HepG2 (cell line): ENCODE data around the gene VPS9D1.

Experiments
- EHMT2 ChIP-seq: fragments of 200-600 bp; sonication (generic); IDR thresholded peaks from 2 replicates; pipeline ENCODE4 v1.7.0; 2017; ENCODE audit warnings: antibody characterized with exemption, low read depth, low read length, borderline replicate concordance
- POLR2AphosphoS2 ChIP-seq: IDR thresholded peaks from 2 replicates; pipeline ENCODE4 v1.6.1; 2011; ENCODE audit warnings: low read depth, low read length, improper control_type of control experiment

GRCh38 chr16:89706518-89707260, 14.0 kb downstream of the VPS9D1 start:
- TF ChIP-seq POLR2AphosphoS2: no peak
- no peak for TF ChIP-seq EHMT2
